Activated CD8-positive, alpha-beta memory T cell treated with anti-CD3 and anti-CD28 coated beads, Interleukin-2, amount 50 U/mL, for 1 hour (primary cell): ENCODE measurements around the gene PIAS1.
"Not testable (repeated sequence)": the region's sequence is repeated elsewhere in the genome, so short reads cannot be mapped to it uniquely, and the experiment has no call there.

ENCODE experiments used
- DNase-seq: peaks from one replicate; pipeline ENCODE4 v3.0.0-alpha.2; 2020; ENCODE audit errors: extremely low read depth

Gene PIAS1

GRCh38 chr15:68203486-68203885, 149.4 kb downstream of the PIAS1 start:
- DNase-seq = no peak

- DNase-seq = no peak
Observed at GRCh38 chr15:68203956-68204355, 149.8 kb downstream of the PIAS1 start.

- no peak for DNase-seq
Observed at GRCh38 chr15:68204361-68204760, 150.2 kb downstream of the PIAS1 start.

- no peak for DNase-seq
Observed at GRCh38 chr15:68204776-68205557, 150.9 kb downstream of the PIAS1 start, which contains the start of gene CALML4. Gene CALML4 (minus strand): TSS chr15:68205332. CDS start chr15:68205247, 85 bp downstream.

- DNase-seq = no peak
Observed at GRCh38 chr15:68205558-68205944, 151.4 kb downstream of the PIAS1 start.

- no peak for DNase-seq
Observed at GRCh38 chr15:68205954-68206539, 151.9 kb downstream of the PIAS1 start.

GRCh38 chr15:68206711-68207151, 152.6 kb downstream of the PIAS1 start:
- DNase-seq = no peak

GRCh38 chr15:68207176-68207935, 153.2 kb downstream of the PIAS1 start:
- no peak for DNase-seq

GRCh38 chr15:68208136-68208535, 154.0 kb downstream of the PIAS1 start:
- DNase-seq = no peak

- DNase-seq = no peak
Observed at GRCh38 chr15:68208636-68209240, 154.6 kb downstream of the PIAS1 start.

GRCh38 chr15:68209272-68209671, 155.2 kb downstream of the PIAS1 start:
- no peak for DNase-seq

GRCh38 chr15:68209735-68210408, 155.8 kb downstream of the PIAS1 start:
- DNase-seq = peak; percentile 14

GRCh38 chr15:68210409-68210756, 156.3 kb downstream of the PIAS1 start:
- no peak for DNase-seq

GRCh38 chr15:68210821-68211655, 156.9 kb downstream of the PIAS1 start:
- no peak for DNase-seq

- DNase-seq = no peak
Observed at GRCh38 chr15:68211656-68212320, 157.7 kb downstream of the PIAS1 start.

GRCh38 chr15:68213491-68213845, 159.4 kb downstream of the PIAS1 start:
- DNase-seq = not testable (repeated sequence)

GRCh38 chr15:68213991-68214837, 160.1 kb downstream of the PIAS1 start:
- no peak for DNase-seq

- no peak for DNase-seq
Observed at GRCh38 chr15:68214838-68215254, 160.7 kb downstream of the PIAS1 start.

- DNase-seq = no peak
Observed at GRCh38 chr15:68217341-68217740, 163.2 kb downstream of the PIAS1 start.
